Right lobe of liver (tissue), 6 donors: ENCODE data around the gene PEAK3. TPM values are rescaled to one million over a fixed set of nuclear protein-coding genes. Genes with fewer than 3 reads are reported as not detected.

ENCODE experiments used
- ATAC-seq, 4 donors: fragments of 200-7000 bp; cut with Tn5 transposase; one replicate each; pipeline ENCODE4 v1.9.1; 2020; ENCODE audit warnings: mild to moderate bottlenecking in 4 of 4, moderate library complexity in 4 of 4
- DNase-seq, 3 donors: peaks; one replicate each; pipeline ENCODE4 v3.0.0-alpha.2; 2020
- H3K27ac ChIP-seq, 3 donors: fragments of 200-600 bp; one replicate each; pipeline ENCODE4 v1.8.0; 2022
- H3K27me3 ChIP-seq, 2 donors: fragments of 200-600 bp; one replicate each; pipeline ENCODE4 v1.8.0; 2022
- H3K36me3 ChIP-seq, 4 donors: fragments of 200-600 bp; sonication (generic) in 1 of 4; one replicate each; pipeline versions ENCODE4 v1.5.1 to v1.8.0; 2017 to 2022; ENCODE audit warnings: control low read depth in 1 of 4
- H3K4me1 ChIP-seq, 4 donors: fragments of 200-600 bp; sonication (generic) in 1 of 4; one replicate each; pipeline versions ENCODE4 v1.5.1 to v1.8.0; 2017 to 2022; ENCODE audit warnings: control low read depth in 1 of 4
- H3K4me3 ChIP-seq, 3 donors: fragments of 200-600 bp; one replicate each; pipeline ENCODE4 v1.8.0; 2022
- H3K9me3 ChIP-seq, 4 donors: fragments of 200-600 bp; sonication (generic) in 1 of 4; one replicate each; pipeline versions ENCODE4 v1.5.1 to v1.8.0; 2017 to 2022; ENCODE audit warnings: control low read depth in 1 of 4
- CTCF ChIP-seq, 4 donors: fragments of 200-600 bp in 3 of 4; fragments of 450-650 bp in 1 of 4; IDR thresholded peaks; one replicate each; pipeline versions ENCODE4 v1.5.1 to v1.8.0; 2016 to 2022; ENCODE audit warnings: antibody characterized with exemption in 4 of 4, mild to moderate bottlenecking in 2 of 4
- POLR2A ChIP-seq: fragments of 450-650 bp; IDR thresholded peaks from one replicate; pipeline ENCODE4 v1.6.1; 2017; ENCODE audit warnings: antibody characterized with exemption, mild to moderate bottlenecking
- WGBS: methylation state at CpG from one replicate; pipeline ENCODE4 v1.1.6; 2018; ENCODE audit warnings: low coverage, low lambda C conversion rate; ENCODE audit not compliant: insufficient coverage; ENCODE audit errors: missing lambda C conversion rate; 5-methylcytosine and 5-hydroxymethylcytosine counted together
- intact Hi-C, 2 donors: fragments of 100-400 bp; cut with DNase I; formaldehyde crosslinking; loops; one replicate each; pipeline versions ENCODE4 v1.11.2 to v1.14.1; 2022
- total RNA-seq, 6 experiments: library from RNA; depleted of rRNA in 2 of 6; stranded (reverse); fragments of >200 nt in 2 of 6; fragmentation: NEBNext Ultra II Directional in 3 of 6; extraction: Animal tissue kit (Norgen Biotek cat#: 25700) in 3 of 6; gene quantifications; one replicate each; pipeline versions ENCODE4 v1.1.0 to v1.2.4, GENCODE V29; 2016 to 2023
- donor health status: DM: no; HTN: yes; CAD: no.
- donor health status: DM: no; HTN: no; CAD: no.
- donor health status: DM: no; HTN: no; CAD: no.
- donor health status: DM: no; HTN: yes; CAD: no.
- donor health status: DM: no; HTN: yes; CAD: no.

Gene PEAK3
- total RNA-seq, 6 experiments from 2014 or later = 0.07 to 0.49 (median 0.36) TPM

- 65% methylated on average over 4 of the region's 27 CpGs for whole genome bisulfite sequencing
- peak in 1 of 4 donors; percentile 1 for ATAC-seq
- TF ChIP-seq POLR2A (no peak), CTCF (IDR thresholded peaks at IDR 0.05) (no peak)
- peaks cover 7 to 16% of the 10 kb centered on the region in 2 donors for H3K27me3 ChIP-seq
- DNase-seq = no peak
- peaks cover 10 to 28% (median 25%) of the 10 kb centered on the region in 4 donors for H3K36me3 ChIP-seq
- peaks cover 0 to 27% (median 0%) of the 10 kb centered on the region in 4 donors for H3K4me1 ChIP-seq
- H3K4me3 ChIP-seq = no peak within 1 kb of the TSS
- no peak within 1 kb of the TSS for H3K27ac ChIP-seq
- no peaks in the 10 kb centered on the region for H3K9me3 ChIP-seq
- intact Hi-C loops = no loop called here
These were observed 32.7 kb downstream of the PEAK3 start, which contains the start of gene AMH for GRCh38 chr19:2249010-2249866. AMH (plus strand) TSS chr19:2249323; CDS start chr19:2249333, 10 bp downstream.

- DNase-seq = no peak
- H3K36me3 ChIP-seq = peaks cover 12 to 37% (median 28%) of the 10 kb centered on the region in 4 donors
These were observed 33.6 kb downstream of the PEAK3 start for GRCh38 chr19:2248136-2249009.

GRCh38 chr19:2247433-2248101, 34.4 kb downstream of the PEAK3 start:
- peaks cover 12 to 39% (median 28%) of the 10 kb centered on the region in 4 donors for H3K36me3 ChIP-seq
- ATAC-seq (no peak), DNase-seq (no peak)
- H3K4me1 ChIP-seq = peaks cover 0 to 15% (median 0%) of the 10 kb centered on the region in 4 donors
- H3K27ac ChIP-seq = no peak overlapping the region
- TF ChIP-seq POLR2A = no peak
- TF ChIP-seq CTCF (IDR thresholded peaks at IDR 0.05) = no peak
- WGBS = 100% methylated on average over 4 of the region's 28 CpGs
- H3K9me3 ChIP-seq = no peaks in the 10 kb centered on the region
- peaks cover 2 to 7% of the 10 kb centered on the region in 2 donors for H3K27me3 ChIP-seq
- no peak overlapping the region for H3K4me3 ChIP-seq
- intact Hi-C loops = no loop called here

More at GRCh38 chr19:2248136-2249009, 33.6 kb downstream of the PEAK3 start:
- Histone ChIP-seq H3K27me3 (peaks cover 7 to 12% of the 10 kb centered on the region in 2 donors), H3K27ac (no peak overlapping the region), H3K4me1 (peaks cover 0 to 23% (median 0%) of the 10 kb centered on the region in 4 donors), H3K4me3 (no peak overlapping the region), H3K9me3 (no peaks in the 10 kb centered on the region)
- no CpG with 5 or more reads among the region's 21 CpGs for WGBS
- no peak for ATAC-seq
- TF ChIP-seq CTCF (IDR thresholded peaks at IDR 0.05) (no peak), POLR2A (no peak)
- intact Hi-C loops = no loop called here

DNA sequence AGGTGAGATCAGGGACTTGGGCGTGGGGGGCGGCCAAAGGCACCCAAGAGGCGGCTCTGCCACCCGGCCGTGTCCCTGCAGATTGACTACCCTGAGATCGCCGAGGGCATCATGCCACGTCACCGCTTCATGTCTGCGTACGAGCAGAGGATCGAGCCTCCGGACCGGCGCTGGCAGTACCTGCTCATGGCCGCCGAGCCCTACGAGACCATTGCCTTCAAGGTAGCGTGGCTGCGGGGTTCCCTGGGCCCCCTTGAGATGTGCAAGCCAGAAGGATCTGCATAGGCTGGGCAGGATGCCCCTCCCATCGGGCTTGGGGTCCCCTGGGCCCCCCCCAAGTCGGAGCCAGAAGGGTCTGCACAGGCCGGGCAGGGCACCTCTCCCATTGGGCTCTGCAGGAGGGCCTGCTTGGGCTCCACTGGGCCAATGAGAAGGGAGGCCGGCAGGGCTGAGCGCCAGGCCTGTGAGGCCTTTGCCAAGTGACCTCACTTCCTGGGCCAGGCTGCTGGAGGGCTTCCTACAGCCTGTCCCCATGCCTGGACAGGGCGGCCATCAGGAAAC, 35.1 kb downstream of the PEAK3 start:
- Histone ChIP-seq H3K27me3 (peaks cover 0 to 4% of the 10 kb centered on the region in 2 donors), H3K4me1 (peaks cover 0 to 19% (median under 1%) of the 10 kb centered on the region in 4 donors), H3K27ac (no peak overlapping the region), H3K36me3 (peaks cover 12 to 39% (median 28%) of the 10 kb centered on the region in 4 donors), H3K9me3 (no peaks in the 10 kb centered on the region), H3K4me3 (no peak overlapping the region)
- peak; percentile 52 to 82 (median 75) for ATAC-seq
- DNase-seq = peak in 2 of 3 donors; percentile 72 to 76
- TF ChIP-seq POLR2A = no peak
- no peak for TF ChIP-seq CTCF (IDR thresholded peaks at IDR 0.05)
- WGBS = no CpG with 5 or more reads among the region's 26 CpGs
- intact Hi-C loops = no loop called here
